ENCODE data around the gene TLCD4. TPM values are rescaled to one million over a fixed set of nuclear protein-coding genes. Genes with fewer than 3 reads are reported as not detected.
"Not testable (repeated sequence)": the region's sequence is repeated elsewhere in the genome, so short reads cannot be mapped to it uniquely, and the experiment has no call there.

The TLCD4 gene
- total RNA-seq, 5 donors from 2014 or later (not counting 1 experiment from before 2014, with no cell fraction given): 0.09 to 0.22 (median 0.12) TPM

GRCh38 chr1:95145493-95145892 is 28.3 kb downstream of the TLCD4 start:
- no peak overlapping the region for H3K4me3 ChIP-seq (ENCODE audit: control insufficient read depth in 1 of 2, extremely low read depth in 1 of 2, low read length in 1 of 2)
- Mint-ChIP-seq H3K9me3 (no peaks in the 10 kb centered on the region), H3K4me3 (no peak overlapping the region), H3K27ac (no peak overlapping the region), H3K4me1 (no peaks in the 10 kb centered on the region), H3K27me3 (peaks cover 0 to 5% of the 10 kb centered on the region in 2 donors), H3K36me3 (no peaks in the 10 kb centered on the region)
- DNase-seq (no peak), ATAC-seq (replicated peaks in 1 of 4) (no peak)
- CTCF ChIA-PET: no interaction called here
- H3K27me3 ChIP-seq (replicated peaks in 1 of 2; ENCODE audit: control insufficient read depth in 2 of 2, extremely low read depth in 1 of 2, insufficient read depth in 2 of 2, low read length in 1 of 2): no peaks in the 10 kb centered on the region
- POLR2A ChIA-PET: interaction anchor here in 1 of 2 donors (0.7 kb wide), 1 partner anchor 1989 kb away, joined by 4 read pairs; no protein-coding TSS in a partner anchor
- WGBS (ENCODE audit: insufficient coverage): no CpG with 5 or more reads among the region's 1 CpG
- no peak overlapping the region for H3K27ac ChIP-seq (ENCODE audit: low read length)
- H3K4me1 ChIP-seq (ENCODE audit: control insufficient read depth in 1 of 2, extremely low read depth in 1 of 2, insufficient read depth in 2 of 2, low read length in 2 of 2): no peaks in the 10 kb centered on the region
- no peaks in the 10 kb centered on the region for H3K36me3 ChIP-seq (ENCODE audit: control insufficient read depth in 2 of 2, extremely low read depth in 1 of 2, insufficient read depth in 1 of 2, low read length in 1 of 2)
- no peaks in the 10 kb centered on the region for H3K9me3 ChIP-seq

- no peak overlapping the region for H3K4me3 ChIP-seq (ENCODE audit: control insufficient read depth in 1 of 2, extremely low read depth in 1 of 2, low read length in 1 of 2)
- H3K4me1 Mint-ChIP-seq: no peaks in the 10 kb centered on the region
- ATAC-seq (replicated peaks in 1 of 4): no peak
- no peaks in the 10 kb centered on the region for H3K4me1 ChIP-seq (ENCODE audit: control insufficient read depth in 1 of 2, extremely low read depth in 1 of 2, insufficient read depth in 2 of 2, low read length in 2 of 2)
- no peaks in the 10 kb centered on the region for H3K9me3 Mint-ChIP-seq
- POLR2A ChIA-PET: no interaction called here
- H3K27me3 ChIP-seq (replicated peaks in 1 of 2; ENCODE audit: control insufficient read depth in 2 of 2, extremely low read depth in 1 of 2, insufficient read depth in 2 of 2, low read length in 1 of 2): no peaks in the 10 kb centered on the region
- peaks cover 0 to 8% of the 10 kb centered on the region in 2 donors for H3K27me3 Mint-ChIP-seq
- DNase-seq: no peak
- H3K36me3 ChIP-seq (ENCODE audit: control insufficient read depth in 2 of 2, extremely low read depth in 1 of 2, insufficient read depth in 1 of 2, low read length in 1 of 2): no peaks in the 10 kb centered on the region
- H3K9me3 ChIP-seq: no peaks in the 10 kb centered on the region
- H3K27ac Mint-ChIP-seq: no peak overlapping the region
- no peaks in the 10 kb centered on the region for H3K36me3 Mint-ChIP-seq
- CTCF ChIA-PET: no interaction called here
- H3K27ac ChIP-seq (ENCODE audit: low read length): no peak overlapping the region
- H3K4me3 Mint-ChIP-seq: no peak overlapping the region
Measured at GRCh38 chr1:95146637-95147036, 29.5 kb downstream of the TLCD4 start.

- POLR2A ChIA-PET: no interaction called here
- 45% methylated on average over 1 of the region's 1 CpG for WGBS (ENCODE audit: insufficient coverage)
- no peak overlapping the region for H3K4me3 Mint-ChIP-seq
- Histone ChIP-seq H3K36me3 (ENCODE audit: control insufficient read depth in 2 of 2, extremely low read depth in 1 of 2, insufficient read depth in 1 of 2, low read length in 1 of 2) (no peaks in the 10 kb centered on the region), H3K27me3 (replicated peaks in 1 of 2; ENCODE audit: control insufficient read depth in 2 of 2, extremely low read depth in 1 of 2, insufficient read depth in 2 of 2, low read length in 1 of 2) (no peaks in the 10 kb centered on the region), H3K4me3 (ENCODE audit: control insufficient read depth in 1 of 2, extremely low read depth in 1 of 2, low read length in 1 of 2) (no peak overlapping the region), H3K4me1 (ENCODE audit: control insufficient read depth in 1 of 2, extremely low read depth in 1 of 2, insufficient read depth in 2 of 2, low read length in 2 of 2) (no peaks in the 10 kb centered on the region), H3K9me3 (no peaks in the 10 kb centered on the region), H3K27ac (ENCODE audit: low read length) (no peak overlapping the region)
- CTCF ChIA-PET: interaction anchor here in 1 of 2 donors (0.6 to 1.0 kb wide), 2 partner anchors 80 to 235 kb away, joined by 3 read pairs; partner anchors contain the start of gene RWDD3
- H3K27ac Mint-ChIP-seq: no peak overlapping the region
- no peaks in the 10 kb centered on the region for H3K4me1 Mint-ChIP-seq
- peaks cover 0 to 10% of the 10 kb centered on the region in 2 donors for H3K27me3 Mint-ChIP-seq
- H3K36me3 Mint-ChIP-seq: no peaks in the 10 kb centered on the region
- no peaks in the 10 kb centered on the region for H3K9me3 Mint-ChIP-seq
- no peak for ATAC-seq (replicated peaks in 1 of 4)
- no peak for DNase-seq
Measured at GRCh38 chr1:95154096-95154495, 36.9 kb downstream of the TLCD4 start.

GRCh38 chr1:95165569-95165968 is 48.4 kb downstream of the TLCD4 start:
- POLR2A ChIA-PET, H3K36me3 Mint-ChIP-seq: not testable (repeated sequence)
- WGBS (ENCODE audit: insufficient coverage): 100% methylated on average over 2 of the region's 6 CpGs

More at GRCh38 chr1:95165569-95165968, 48.4 kb downstream of the TLCD4 start:
- H3K27me3 Mint-ChIP-seq: peaks cover 7 to 14% of the 10 kb centered on the region in 2 donors
- H3K9me3 ChIP-seq; H3K27me3 ChIP-seq (replicated peaks in 1 of 2; ENCODE audit: control insufficient read depth in 2 of 2, extremely low read depth in 1 of 2, insufficient read depth in 2 of 2, low read length in 1 of 2); H3K4me3 ChIP-seq (ENCODE audit: control insufficient read depth in 1 of 2, extremely low read depth in 1 of 2, low read length in 1 of 2); H3K4me3 Mint-ChIP-seq; H3K4me1 ChIP-seq (ENCODE audit: control insufficient read depth in 1 of 2, extremely low read depth in 1 of 2, insufficient read depth in 2 of 2, low read length in 2 of 2); H3K36me3 ChIP-seq (ENCODE audit: control insufficient read depth in 2 of 2, extremely low read depth in 1 of 2, insufficient read depth in 1 of 2, low read length in 1 of 2); ATAC-seq (replicated peaks in 1 of 4); H3K4me1 Mint-ChIP-seq; H3K27ac ChIP-seq (ENCODE audit: low read length); DNase-seq; H3K9me3 Mint-ChIP-seq; H3K27ac Mint-ChIP-seq; CTCF ChIA-PET: not testable (repeated sequence)

Other genes with a start within 250 kb of the TLCD4 start
- 1 to 10 TPM; 2.0 to 7.3 (median 5.0) TPM for gene CNN3, start 190.2 kb upstream of the TLCD4 start, total RNA-seq
- gene ALG14, start 44.4 kb upstream of the TLCD4 start, total RNA-seq: 1 to 10 TPM in 4 of 5 donors, under 1 TPM in 1; 0.40 to 2.3 (median 1.7) TPM
- gene RWDD3, start 116.9 kb downstream of the TLCD4 start, total RNA-seq: 10 to 100 TPM; 16.7 to 23.4 (median 21.6) TPM